Pons (tissue), 1 donor: ENCODE results near the gene LLGL1.
A peak's percentile ranks its signal among the peaks of the same experiment; 100 is the strongest.

ENCODE experiments used
- DNase-seq: peaks from one replicate; pipeline ENCODE4 v3.0.0-alpha.2; 2016; ENCODE audit warnings: low spot score

The LLGL1 gene

DNA sequence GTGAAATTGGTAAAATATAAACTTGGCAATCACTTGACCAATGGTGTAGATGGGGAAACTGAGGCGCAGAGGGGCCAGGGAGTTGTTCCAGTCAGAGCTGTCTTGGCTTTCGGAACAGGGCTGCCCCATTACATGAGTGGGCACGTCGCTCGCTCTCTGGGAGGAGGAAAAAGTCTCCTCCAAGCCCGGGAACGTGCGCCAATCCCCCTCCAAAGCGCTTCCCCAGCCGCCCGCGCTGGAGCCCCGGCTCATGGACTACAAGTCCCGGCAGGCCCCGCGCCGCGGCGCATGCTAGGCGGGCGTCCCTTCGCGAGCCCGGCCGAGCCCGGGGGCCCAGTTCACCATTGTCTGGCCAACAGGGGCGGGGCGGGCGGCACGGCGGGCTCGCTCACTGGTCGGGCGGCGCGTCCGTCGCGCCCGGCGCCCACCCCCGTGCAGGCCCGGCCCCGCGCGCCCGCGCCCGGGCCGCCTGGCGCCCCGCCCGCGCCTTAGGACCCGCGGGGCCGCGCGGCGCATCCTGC is at the start of gene LLGL1:
TSS of gene LLGL1 (plus strand) at position 515 of the 521 bp plus-strand sequence. CDS start 48 bp downstream, outside the sequence.
- peak; percentile 92 for DNase-seq

DNA sequence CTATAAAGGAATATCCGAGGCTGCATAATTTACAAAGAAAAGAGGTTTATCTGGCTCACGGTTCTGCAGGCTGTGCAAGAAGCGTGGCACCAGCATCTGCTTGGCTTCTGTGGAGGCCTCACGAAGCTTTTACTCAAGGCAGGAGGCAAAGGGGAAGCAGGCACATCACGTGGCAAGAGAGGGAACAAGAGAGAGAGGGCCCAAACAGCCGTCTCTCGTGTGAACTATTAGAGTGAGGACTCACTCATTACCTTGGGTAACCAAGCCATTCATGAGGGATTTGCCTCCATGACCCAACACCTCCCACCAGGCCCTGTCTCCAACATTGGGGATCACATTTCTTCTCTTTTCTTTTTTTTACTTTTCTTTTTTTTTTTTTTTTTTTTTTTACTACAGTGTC is 49.3 kb upstream of the LLGL1 start:
- peak; percentile 70 for DNase-seq

GRCh38 chr17:18177133-18177532 is 48.3 kb upstream of the LLGL1 start:
- no peak for DNase-seq

DNA sequence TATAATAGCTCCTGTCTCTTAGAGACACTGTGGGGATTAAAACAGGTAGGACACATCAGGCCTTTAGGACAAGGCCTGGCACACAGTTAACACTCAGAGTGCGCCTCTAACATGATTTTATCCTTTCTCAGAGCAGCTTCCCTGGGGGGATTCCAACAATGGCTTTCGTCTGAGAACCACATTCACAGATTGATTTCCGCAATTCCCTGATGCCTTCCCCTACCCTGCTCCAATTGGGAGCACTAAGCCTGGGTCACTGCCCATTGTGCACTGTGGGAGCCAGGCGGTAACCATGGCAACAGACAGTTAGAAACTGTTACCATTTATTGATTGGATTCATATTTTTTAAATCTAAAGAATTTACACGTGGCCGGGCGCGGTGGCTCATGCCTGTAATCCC is 47.7 kb upstream of the LLGL1 start:
- no peak for DNase-seq

- no peak for DNase-seq
Measured at GRCh38 chr17:18179196-18179595, 46.2 kb upstream of the LLGL1 start.

DNA sequence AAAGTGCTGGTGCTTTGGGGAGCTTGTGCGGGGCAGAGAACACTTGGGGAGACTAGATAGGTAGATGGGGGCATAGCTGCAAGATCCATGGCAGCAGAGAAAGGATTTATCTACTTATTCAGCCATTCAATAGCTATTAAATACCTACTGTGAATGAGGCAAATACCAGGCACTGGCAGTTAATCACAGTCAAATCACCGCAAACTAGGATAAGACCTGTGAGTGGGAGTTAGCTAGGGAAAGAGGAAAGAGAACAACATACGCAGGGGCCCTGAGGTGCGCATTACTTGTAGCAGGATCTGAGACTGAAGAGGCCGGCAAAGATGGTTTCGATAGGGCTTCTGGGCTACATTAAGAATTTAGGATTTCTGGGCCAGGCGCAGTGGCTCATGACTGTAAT is 45.6 kb upstream of the LLGL1 start:
- no peak for DNase-seq

DNA sequence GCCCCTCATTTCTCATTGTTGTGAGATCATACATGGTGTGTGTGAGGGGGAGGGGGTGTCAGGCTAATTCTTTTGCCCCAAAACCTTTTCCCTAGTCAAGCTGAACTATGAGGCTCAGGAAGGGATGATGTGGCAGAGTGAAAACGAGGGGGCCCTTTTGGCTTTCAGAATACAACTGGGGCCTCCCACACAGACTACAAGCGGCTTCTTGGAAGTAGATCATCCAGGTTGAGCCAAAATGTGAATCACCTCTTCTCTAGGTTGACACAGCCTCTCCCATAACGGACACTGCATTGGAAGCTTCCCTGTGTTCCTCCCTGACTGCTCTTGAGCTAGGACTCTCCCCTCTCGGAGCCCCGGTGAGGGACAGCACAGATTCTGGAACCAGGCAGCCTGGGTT is 44.1 kb upstream of the LLGL1 start:
- no peak for DNase-seq

- no peak for DNase-seq
Measured at GRCh38 chr17:18182110-18182977, 43.1 kb upstream of the LLGL1 start.

- DNase-seq = no peak
Measured at GRCh38 chr17:18182978-18183333, 42.5 kb upstream of the LLGL1 start.

GRCh38 chr17:18183334-18184142 is 41.9 kb upstream of the LLGL1 start, which contains the start of gene ALKBH5:
ALKBH5 (plus strand) TSS chr17:18183828; CDS start chr17:18184244, 416 bp downstream.
- DNase-seq = peak; percentile 99

- DNase-seq = peak; percentile 36
Measured at GRCh38 chr17:18184143-18185031, 41.0 kb upstream of the LLGL1 start.

- peak; percentile 51 for DNase-seq
Measured at GRCh38 chr17:18185391-18185790, 40.0 kb upstream of the LLGL1 start.

- DNase-seq = no peak
Measured at GRCh38 chr17:18185832-18186626, 39.4 kb upstream of the LLGL1 start.

- DNase-seq = peak; percentile 48
Measured at GRCh38 chr17:18186627-18186982, 38.8 kb upstream of the LLGL1 start.

GRCh38 chr17:18187226-18187625 is 38.2 kb upstream of the LLGL1 start:
- DNase-seq = peak; percentile 95

GRCh38 chr17:18187821-18188761 is 37.3 kb upstream of the LLGL1 start:
- DNase-seq = peak; percentile 45

GRCh38 chr17:18190628-18191235 is 34.7 kb upstream of the LLGL1 start:
- no peak for DNase-seq

DNA sequence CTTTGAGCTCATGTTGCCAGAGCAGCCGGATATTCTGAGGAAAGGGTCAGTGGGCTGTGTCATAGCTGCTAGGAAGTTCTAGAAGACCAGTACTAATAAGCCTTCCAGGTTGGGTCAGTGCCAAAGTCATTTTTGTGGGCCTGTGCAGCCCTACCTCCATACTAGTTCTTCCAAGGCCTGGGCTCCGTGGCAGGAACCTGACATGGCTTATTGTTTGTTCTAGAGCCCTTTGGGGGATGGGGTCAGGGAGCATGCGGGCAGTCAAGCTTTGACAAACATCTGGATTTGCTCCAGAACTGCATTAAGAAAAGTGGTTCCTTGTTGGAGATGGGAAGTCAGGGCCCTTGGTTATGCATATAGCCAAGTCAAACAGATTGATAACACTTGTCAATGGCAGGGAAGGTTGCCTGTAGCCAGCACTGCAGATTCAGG is 34.2 kb upstream of the LLGL1 start:
- DNase-seq = no peak

DNA sequence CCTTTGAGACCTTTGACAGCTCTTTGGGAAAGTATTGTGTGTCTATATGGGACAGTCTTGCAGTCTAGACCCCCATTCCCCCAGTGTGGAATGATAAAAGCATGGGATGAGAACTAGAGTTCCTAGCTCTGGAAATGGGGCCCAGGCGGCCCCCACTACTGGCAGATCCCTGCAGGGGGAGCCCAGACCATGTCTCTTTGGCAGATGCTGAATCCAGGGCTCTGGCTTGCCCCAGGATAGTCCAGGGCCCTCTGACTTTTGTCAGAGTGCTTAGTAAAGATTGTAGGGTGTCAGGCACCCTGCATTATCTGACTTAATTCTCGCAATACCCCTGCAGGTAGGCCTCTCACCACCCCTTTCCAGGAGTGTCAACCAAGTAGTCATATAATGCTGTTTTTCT is 33.5 kb upstream of the LLGL1 start:
- no peak for DNase-seq
